ENCODE results near the gene TWNK.

The TWNK gene

GRCh38 chr10:100986952-100987684, at the start of gene TWNK, which contains the start of gene MRPL43:
TSS of gene TWNK (plus strand) at chr10:100987543. CDS start at chr10:100988211, 668 bp downstream.
TSS of gene MRPL43 (minus strand) at chr10:100987497. CDS start at chr10:100987443, 54 bp downstream.
- DNase-seq (ENCODE audit: low spot score): peak; percentile 83

GRCh38 chr10:100939763-100940344, 47.5 kb upstream of the TWNK start:
- DNase-seq (ENCODE audit: low spot score): no peak

GRCh38 chr10:100942229-100942628, 45.1 kb upstream of the TWNK start:
- DNase-seq (ENCODE audit: low spot score): no peak

GRCh38 chr10:100943508-100943907, 43.8 kb upstream of the TWNK start:
- DNase-seq (ENCODE audit: low spot score): no peak

- no peak for DNase-seq (ENCODE audit: low spot score)
These were observed 41.6 kb upstream of the TWNK start for GRCh38 chr10:100945754-100946153.

GRCh38 chr10:100948916-100949315, 38.4 kb upstream of the TWNK start:
- no peak for DNase-seq (ENCODE audit: low spot score)

GRCh38 chr10:100960251-100960650, 27.1 kb upstream of the TWNK start:
- no peak for DNase-seq (ENCODE audit: low spot score)

- no peak for DNase-seq (ENCODE audit: low spot score)
These were observed 24.8 kb upstream of the TWNK start for GRCh38 chr10:100962351-100963080.

GRCh38 chr10:100963826-100964225, 23.5 kb upstream of the TWNK start:
- DNase-seq (ENCODE audit: low spot score): no peak

- DNase-seq (ENCODE audit: low spot score): no peak
These were observed 21.5 kb upstream of the TWNK start for GRCh38 chr10:100965820-100966219.

GRCh38 chr10:100966887-100967286, 20.5 kb upstream of the TWNK start:
- no peak for DNase-seq (ENCODE audit: low spot score)

GRCh38 chr10:100967332-100967731, 20.0 kb upstream of the TWNK start:
- no peak for DNase-seq (ENCODE audit: low spot score)

- no peak for DNase-seq (ENCODE audit: low spot score)
These were observed 19.1 kb upstream of the TWNK start for GRCh38 chr10:100968062-100968736.

- DNase-seq (ENCODE audit: low spot score): no peak
These were observed 18.5 kb upstream of the TWNK start for GRCh38 chr10:100968863-100969186.

GRCh38 chr10:100969187-100970075, 17.9 kb upstream of the TWNK start, which contains the start of gene SEMA4G:
TSS of gene SEMA4G (plus strand) at chr10:100969504. CDS start at chr10:100972913, 3,409 bp downstream.
- peak; percentile 27 for DNase-seq (ENCODE audit: low spot score)

GRCh38 chr10:100970076-100970913, 17.0 kb upstream of the TWNK start:
- DNase-seq (ENCODE audit: low spot score): peak; percentile 27

- no peak for DNase-seq (ENCODE audit: low spot score)
These were observed 16.2 kb upstream of the TWNK start for GRCh38 chr10:100970914-100971811.

GRCh38 chr10:100972115-100972903, 15.0 kb upstream of the TWNK start:
- DNase-seq (ENCODE audit: low spot score): no peak
